K562 (cell line): Measurements from ENCODE around the gene GAA. TPM values are rescaled to one million over a fixed set of nuclear protein-coding genes. Genes with fewer than 3 reads are reported as not detected.

Source experiments
- CHD7 ChIP-seq: fragments of 200-600 bp; sonication (generic); IDR thresholded peaks from one replicate; pipeline ENCODE4 v1.6.1; 2012; ENCODE audit warnings: mild to moderate bottlenecking, low read depth, low read length, inconsistent platforms
- HINFP ChIP-seq: fragments of 450-650 bp; conservative IDR thresholded peaks from 2 replicates; pipeline ENCODE4 v1.6.1; 2016; ENCODE audit warnings: missing genetic modification characterization, low read depth, mild to moderate bottlenecking, control low read depth, missing compliant biosample characterization
- HNRNPUL1 ChIP-seq: fragments of 200-400 bp; formaldehyde crosslinking; IDR thresholded peaks from 2 replicates; pipeline ENCODE4 v1.6.1; 2017; ENCODE audit warnings: low read length
- MAX ChIP-seq: sonication (generic); formaldehyde crosslinking; IDR thresholded peaks from 2 replicates; pipeline ENCODE4 v1.9.0; 2022; ENCODE audit warnings: mild to moderate bottlenecking, missing genetic modification reagents
- PHB2 ChIP-seq: fragments of 450-650 bp; IDR thresholded peaks from 2 replicates; pipeline ENCODE4 v1.6.1; 2017; ENCODE audit warnings: low read depth
- ZBTB49 ChIP-seq: sonication (generic); formaldehyde crosslinking; IDR thresholded peaks from 2 replicates; pipeline ENCODE4 v1.8.0; 2022; ENCODE audit warnings: missing genetic modification reagents, mild to moderate bottlenecking, borderline replicate concordance
- ZNF551 ChIP-seq: fragments of 250-450 bp; sonication (Bioruptor Pico); IDR thresholded peaks from 2 replicates; pipeline ENCODE4 v1.5.0; 2021; ENCODE audit warnings: mild to moderate bottlenecking, moderate library complexity
- polyA plus RNA-seq, 8 experiments: library from polyadenylated mRNA; depleted of rRNA in 4 of 8; stranded (reverse) in 5 of 8; unstranded in 3 of 8; fragments of >200 nt; fragmentation: Nextera tagmentation in 2 of 8; fragmentation: Illumina TruSeq in 1 of 8; extraction: Ambion mirVana in 2 of 8; extraction: Trizol in 1 of 8; gene quantifications; 2 replicates each; pipeline versions ENCODE4 v1.2.1 to v1.2.3, GENCODE V29; 2011 to 2014; ENCODE audit warnings: inconsistent platforms in 1 of 8, missing spikeins in 1 of 8
- total RNA-seq, 7 experiments: library from RNA; depleted of rRNA in 6 of 7; stranded (reverse); fragments of >200 nt in 6 of 7; fragmentation: Illumina TruSeq in 2 of 7; extraction: Trizol in 2 of 7; gene quantifications; 2 replicates each; pipeline versions ENCODE4 v1.2.1 to v1.2.3, GENCODE V29; 2011 to 2021; ENCODE audit warnings: low replicate concordance in 1 of 7
- TF ChIP-seq, protein P1 (sequence below): fragments of 250-450 bp; sonication (Bioruptor Pico); IDR thresholded peaks from 2 replicates; pipeline ENCODE4 v1.5.0; 2020; ENCODE audit warnings: mild to moderate bottlenecking, borderline replicate concordance

The GAA gene
- total and polyA plus RNA-seq, 9 of the 15 experiments (the other 6 are each of a cell fraction or from before 2014, with no cell fraction given), result 0.15 to 6.4 (median 1.7) TPM

DNA sequence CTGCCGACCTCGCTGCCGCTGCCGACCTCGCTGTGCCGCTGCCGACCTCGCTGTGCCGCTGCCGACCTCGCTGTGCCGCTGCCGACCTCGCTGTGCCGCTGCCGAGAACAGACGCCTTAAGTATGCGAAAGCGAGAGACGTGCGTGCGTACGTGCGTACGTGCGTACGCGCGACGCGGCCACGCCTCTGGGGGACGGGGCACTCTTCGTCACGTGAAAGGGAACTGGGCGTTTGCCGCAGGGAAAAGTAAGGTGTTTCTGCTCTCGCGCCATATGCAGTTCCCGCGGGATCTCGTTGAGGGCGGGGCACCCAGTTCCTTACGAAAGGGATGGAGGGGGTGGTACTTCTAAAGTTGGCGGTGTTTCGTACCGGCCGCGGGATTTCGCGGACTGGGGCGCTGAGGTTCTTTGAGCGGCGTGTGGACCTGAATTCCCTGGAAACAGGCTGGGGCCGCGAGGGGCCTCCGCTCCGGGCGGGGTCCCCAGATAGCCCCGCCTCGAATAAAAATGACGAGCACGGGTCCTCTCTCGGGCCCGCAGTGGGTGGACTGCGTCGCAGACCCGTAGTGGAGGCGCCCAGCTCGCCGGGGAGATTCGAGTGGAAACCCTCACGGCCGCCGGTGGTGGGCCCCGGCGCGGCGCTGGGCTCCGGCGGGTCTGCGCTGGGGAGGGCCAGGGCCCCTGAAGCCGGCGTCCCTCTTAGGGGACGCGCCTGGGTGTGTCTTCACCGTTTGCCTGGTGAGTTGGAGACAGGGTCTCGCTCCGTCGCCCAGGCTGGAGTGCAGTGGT, 45.8 kb downstream of the GAA start, which contains the start of gene EIF4A3 (continued):
- TF ChIP-seq CHD7 (no peak), HNRNPUL1 (no peak), PHB2 (no peak), HINFP (tag) (peak; percentile 60; the same call in 1 of the 2 replicates), ZBTB49 (no peak), ZNF551 (CRISPR knock-in tag) (no peak), MAX (CRISPR knock-in tag) (peak; percentile 87)
- TF ChIP-seq, protein P1, sequence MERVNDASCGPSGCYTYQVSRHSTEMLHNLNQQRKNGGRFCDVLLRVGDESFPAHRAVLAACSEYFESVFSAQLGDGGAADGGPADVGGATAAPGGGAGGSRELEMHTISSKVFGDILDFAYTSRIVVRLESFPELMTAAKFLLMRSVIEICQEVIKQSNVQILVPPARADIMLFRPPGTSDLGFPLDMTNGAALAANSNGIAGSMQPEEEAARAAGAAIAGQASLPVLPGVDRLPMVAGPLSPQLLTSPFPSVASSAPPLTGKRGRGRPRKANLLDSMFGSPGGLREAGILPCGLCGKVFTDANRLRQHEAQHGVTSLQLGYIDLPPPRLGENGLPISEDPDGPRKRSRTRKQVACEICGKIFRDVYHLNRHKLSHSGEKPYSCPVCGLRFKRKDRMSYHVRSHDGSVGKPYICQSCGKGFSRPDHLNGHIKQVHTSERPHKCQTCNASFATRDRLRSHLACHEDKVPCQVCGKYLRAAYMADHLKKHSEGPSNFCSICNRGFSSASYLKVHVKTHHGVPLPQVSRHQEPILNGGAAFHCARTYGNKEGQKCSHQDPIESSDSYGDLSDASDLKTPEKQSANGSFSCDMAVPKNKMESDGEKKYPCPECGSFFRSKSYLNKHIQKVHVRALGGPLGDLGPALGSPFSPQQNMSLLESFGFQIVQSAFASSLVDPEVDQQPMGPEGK (CRISPR knock-in tag), result no peak
